ENCODE results near the gene ERG.

DNA sequence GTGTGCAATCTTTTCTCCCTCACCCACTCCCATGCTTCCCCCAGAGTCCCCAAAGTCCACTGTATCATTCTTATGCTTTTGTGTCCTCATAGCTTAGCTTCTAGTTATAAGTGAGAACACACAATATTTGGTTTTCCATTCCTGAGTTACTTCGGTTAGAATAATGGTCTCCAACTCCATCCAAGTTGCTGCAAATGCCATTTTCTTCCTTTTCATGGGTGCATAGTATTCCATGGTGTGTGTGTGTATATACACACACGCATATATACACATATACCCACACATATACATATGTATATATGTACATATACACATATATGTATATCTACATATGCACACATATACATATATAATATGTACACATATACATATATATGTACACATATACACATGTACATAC, 69.3 kb downstream of the ERG start:
- TF ChIP-seq, protein P1, sequence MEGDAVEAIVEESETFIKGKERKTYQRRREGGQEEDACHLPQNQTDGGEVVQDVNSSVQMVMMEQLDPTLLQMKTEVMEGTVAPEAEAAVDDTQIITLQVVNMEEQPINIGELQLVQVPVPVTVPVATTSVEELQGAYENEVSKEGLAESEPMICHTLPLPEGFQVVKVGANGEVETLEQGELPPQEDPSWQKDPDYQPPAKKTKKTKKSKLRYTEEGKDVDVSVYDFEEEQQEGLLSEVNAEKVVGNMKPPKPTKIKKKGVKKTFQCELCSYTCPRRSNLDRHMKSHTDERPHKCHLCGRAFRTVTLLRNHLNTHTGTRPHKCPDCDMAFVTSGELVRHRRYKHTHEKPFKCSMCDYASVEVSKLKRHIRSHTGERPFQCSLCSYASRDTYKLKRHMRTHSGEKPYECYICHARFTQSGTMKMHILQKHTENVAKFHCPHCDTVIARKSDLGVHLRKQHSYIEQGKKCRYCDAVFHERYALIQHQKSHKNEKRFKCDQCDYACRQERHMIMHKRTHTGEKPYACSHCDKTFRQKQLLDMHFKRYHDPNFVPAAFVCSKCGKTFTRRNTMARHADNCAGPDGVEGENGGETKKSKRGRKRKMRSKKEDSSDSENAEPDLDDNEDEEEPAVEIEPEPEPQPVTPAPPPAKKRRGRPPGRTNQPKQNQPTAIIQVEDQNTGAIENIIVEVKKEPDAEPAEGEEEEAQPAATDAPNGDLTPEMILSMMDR (IDR thresholded peaks at IDR 0.05) = no peak
- no peak for TF ChIP-seq POLR2A (IDR thresholded peaks at IDR 0.05)

Data from testis (tissue), 2 donors.